GM18526 (cell line): ENCODE measurements around the gene CCDC186.

Experiments used
- POLR2A ChIP-seq: IDR thresholded peaks from 3 replicates; pipeline ENCODE4 v1.6.1; 2011; ENCODE audit not compliant: insufficient read length; ENCODE audit errors: extremely low read depth

CCDC186 gene

DNA sequence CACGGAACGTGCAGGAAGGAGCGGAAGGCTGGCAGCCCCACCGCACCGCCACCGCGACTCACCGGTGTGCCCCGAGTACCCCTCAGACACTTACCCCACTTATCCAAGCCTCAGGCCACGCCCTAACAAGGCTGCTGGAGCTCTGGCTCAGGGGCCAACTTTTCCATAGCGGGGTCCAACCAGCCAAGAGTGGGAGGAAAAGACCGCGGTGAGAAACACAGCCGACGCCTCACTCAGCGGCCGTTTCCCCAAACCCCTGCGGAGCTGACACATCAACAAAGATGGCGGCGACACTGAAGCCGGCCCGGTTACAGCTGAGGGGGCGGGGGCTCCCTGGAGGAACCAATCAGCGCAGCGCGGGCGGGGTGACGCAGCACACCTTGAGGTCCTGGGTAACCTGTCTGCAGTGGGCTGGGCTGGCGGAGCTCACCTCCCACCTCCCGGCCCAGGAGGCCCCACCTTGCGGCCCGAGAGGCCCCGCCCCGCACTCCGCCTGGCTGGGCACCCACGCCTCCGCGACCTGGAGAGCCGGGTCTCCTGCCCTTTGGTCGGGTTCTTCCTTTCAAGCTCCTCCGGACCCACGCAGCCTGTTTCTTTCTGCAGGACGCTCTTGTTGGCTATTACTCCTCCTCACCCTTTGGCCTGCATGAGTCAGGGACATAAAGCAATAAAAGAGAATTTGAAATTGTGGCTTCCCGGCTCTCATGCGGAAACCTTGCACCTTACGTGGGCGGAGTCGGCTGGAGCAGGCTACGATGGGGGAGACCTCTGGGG is at the start of gene CCDC186:
CCDC186 (minus strand) TSS at position 283 of the 774 bp plus-strand sequence. CDS start 10,935 bp downstream, outside the sequence.
- TF ChIP-seq POLR2A, result peak; percentile 74

DNA sequence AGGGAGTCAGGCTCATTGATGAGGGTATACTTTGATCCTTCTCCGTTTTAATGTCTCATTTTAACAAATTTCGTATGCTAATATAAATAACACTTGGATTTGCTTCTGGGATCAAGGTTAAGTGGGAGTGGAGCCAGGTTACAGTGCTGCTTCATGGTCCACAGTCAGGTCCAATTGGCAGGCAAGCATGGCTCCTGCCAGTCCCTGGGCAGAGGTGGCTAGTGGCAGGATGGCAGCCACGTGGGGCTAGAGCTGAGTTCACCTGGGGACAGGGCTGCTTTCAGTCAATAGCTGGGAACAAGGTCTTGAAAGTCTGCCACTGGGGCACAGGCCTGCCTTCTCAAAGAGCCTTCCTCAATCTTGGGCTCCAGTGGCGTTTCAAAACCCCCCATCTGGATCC is 49.1 kb upstream of the CCDC186 start:
- TF ChIP-seq POLR2A, result no peak

DNA sequence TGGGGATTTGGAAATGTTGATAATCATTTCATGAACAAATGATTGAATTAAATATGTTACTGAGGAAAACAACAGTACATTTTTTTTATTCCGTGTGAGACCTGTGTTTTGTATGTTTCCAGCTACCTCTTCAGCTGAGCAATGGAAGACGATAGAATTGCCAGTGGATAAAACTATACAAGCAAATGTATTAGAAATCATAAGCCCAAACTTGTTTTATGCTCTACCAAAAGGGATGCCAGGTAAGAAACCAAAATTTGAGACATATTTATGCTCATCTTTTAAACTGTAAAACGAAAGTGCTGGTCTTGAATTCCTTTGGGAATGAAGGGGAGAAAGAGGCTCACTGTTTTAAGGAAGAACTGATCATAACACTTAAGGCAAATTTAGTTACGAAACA is 47.2 kb upstream of the CCDC186 start:
- no peak for TF ChIP-seq POLR2A

DNA sequence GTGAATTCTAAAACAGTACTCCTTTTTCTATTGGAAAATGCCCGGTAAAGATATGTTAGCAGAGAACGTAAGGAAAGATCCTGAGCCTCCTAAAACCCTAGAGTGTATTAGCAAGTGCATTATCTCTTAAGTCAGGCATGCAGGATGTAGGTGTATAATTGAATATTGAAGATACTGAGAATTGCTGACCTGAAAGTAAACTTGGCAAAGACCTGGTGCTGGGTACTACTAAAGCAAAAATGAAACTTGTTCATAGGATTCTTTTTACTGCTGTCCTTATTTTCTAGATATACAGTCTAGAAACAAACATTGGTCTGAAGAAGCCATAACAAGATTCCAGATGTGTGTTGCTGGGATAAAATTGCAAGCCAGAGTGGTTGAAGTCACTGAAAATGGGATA is 46.3 kb upstream of the CCDC186 start:
- TF ChIP-seq POLR2A, result no peak

DNA sequence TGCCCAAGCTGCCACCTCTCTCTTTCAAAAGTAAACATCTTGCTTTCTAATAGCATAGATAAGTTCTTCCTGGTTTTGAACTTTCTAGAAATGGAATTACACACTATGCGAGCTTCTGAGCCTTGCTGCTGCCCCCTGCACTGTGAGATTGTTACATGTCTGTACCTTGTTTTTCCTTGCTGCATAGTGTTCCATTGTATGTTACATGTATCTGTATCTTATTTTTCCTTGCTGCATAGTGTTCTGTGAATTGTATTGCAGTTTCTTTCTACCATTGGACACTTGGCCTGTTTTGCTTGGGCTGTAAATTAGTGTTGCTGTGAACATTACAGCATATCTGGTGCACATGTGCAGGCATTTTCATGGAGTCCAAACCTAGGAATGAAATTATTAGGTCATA is 41.0 kb upstream of the CCDC186 start:
- no peak for TF ChIP-seq POLR2A

DNA sequence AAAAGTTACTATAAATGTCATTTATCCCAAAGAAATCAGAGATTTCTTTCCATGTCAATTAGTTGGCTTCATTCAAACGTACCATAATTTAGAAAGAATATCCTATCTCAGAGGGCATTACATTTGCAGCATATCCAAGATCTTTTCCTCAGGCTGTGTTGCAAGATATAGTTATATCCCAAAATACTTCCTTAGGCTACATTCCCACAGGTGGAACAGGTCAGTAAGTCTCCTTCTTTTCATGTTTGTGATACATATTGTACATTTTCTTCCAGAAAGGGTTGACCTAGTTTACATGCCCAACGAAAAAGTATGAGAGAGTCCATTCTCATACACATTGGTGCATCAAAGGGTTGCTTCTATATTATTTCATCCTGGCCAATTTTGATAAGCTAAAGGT is 38.1 kb upstream of the CCDC186 start:
- no peak for TF ChIP-seq POLR2A

DNA sequence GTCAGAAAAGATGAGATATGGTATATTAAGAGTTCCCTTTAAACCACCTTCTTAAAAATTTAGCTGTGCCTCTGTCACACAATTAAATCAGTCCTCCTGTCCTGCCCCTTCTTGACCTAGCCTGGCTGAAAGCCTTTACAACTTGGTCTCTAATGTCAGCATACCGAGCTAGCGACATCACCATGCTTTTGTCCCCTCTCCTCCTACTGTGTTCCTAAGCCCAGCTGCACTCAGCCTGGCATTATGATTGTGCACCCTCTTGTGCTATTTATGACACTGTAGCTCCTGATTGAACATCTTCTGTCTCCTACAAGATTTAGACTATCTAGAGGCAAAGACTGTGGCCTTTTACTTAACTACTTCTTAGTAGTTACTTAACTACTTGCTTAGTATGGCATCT is 34.3 kb upstream of the CCDC186 start:
- no peak for TF ChIP-seq POLR2A

DNA sequence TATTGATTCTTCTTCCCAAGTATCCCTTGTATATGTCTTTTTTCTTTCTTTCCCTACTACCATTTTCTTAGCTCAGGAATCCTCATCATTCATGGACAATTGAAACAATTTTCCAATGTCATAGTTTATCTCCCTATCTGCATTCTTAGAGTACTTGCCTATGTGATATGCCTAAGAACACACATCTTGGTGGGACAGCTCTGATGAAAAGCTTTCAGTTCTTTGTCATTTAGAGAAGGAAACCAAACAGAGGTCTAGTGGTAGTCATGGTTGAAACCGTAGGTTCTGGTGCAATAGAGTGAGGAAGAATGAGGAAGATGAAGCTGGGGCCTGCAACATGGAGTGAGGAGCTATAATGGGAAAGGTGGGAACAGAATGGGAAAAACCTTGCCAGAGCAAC is 33.3 kb upstream of the CCDC186 start:
- no peak for TF ChIP-seq POLR2A

DNA sequence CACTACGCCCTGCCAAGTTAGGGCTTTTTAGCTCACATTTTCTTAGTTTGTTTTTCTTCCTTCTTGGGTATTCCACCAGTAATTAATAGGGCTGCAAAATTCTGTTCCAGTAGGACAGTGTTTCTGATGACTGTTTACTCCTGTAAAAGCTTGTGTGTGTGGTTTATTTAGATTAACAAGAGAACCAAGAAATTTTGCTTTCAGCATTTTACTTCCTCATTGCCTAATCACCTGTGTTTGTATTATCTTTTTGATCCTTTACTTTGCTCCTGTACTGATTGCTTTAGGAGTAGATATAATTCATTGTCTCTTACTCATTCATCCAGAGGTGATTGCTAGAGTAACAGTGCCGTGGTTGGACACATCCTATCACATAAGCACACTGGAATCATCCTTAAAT is 32.9 kb upstream of the CCDC186 start:
- no peak for TF ChIP-seq POLR2A

DNA sequence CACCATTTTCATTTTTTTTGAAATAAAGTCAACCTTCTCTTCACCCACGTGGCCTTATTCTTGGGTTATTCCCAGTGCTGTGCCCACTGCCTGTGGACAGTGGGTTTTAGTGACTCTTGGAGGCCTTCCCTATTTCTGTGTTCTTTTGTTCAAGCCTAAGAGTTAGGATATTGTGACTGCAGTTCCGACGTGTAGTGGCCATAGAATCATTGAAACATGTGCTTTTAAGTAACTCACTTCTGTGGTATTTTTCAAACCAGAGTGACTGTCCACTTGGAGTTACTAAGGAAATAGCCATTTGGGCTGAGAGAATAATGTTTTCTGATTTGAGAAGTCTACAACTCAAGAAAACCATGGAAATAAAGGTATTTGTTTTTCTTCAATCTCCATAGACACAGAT is 28.8 kb upstream of the CCDC186 start:
- TF ChIP-seq POLR2A, result no peak

DNA sequence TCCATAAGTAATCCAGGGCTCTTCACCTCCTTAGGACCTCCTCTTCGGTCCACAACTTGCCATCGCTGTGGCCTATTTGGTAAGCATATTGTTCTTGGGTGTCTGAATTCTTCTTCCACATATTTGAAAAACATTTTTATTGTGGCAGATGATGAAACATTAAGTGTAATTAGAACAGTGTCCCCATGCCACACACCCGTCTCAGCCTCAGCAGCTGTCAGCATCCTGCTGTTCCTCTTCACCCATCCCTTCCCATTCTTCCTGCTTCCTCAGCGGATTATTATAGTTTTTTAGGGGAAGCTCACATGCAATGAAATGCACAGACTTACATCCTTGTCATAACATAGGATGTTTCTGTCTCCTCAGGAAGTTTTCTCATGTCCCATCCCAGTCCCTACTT is 25.2 kb upstream of the CCDC186 start:
- no peak for TF ChIP-seq POLR2A

DNA sequence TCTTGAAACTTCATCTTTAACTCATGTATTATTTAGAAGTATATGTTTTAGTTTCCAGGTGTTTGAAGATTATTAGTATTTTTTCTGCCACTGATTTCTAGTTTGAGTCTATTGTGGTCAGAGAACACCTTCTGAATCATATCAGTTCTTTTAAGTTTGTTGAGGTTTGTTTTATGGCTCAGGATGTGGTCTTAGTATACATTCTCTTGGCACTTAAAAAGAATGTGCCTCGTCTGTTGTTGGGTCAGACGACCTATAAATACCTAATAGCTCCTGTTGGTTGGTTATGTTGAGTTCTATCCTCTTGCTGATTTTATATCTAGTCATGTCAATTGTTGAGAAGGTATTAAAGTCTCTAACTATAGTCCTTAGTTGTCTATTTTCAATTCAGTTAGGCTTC is 21.1 kb upstream of the CCDC186 start:
- no peak for TF ChIP-seq POLR2A

DNA sequence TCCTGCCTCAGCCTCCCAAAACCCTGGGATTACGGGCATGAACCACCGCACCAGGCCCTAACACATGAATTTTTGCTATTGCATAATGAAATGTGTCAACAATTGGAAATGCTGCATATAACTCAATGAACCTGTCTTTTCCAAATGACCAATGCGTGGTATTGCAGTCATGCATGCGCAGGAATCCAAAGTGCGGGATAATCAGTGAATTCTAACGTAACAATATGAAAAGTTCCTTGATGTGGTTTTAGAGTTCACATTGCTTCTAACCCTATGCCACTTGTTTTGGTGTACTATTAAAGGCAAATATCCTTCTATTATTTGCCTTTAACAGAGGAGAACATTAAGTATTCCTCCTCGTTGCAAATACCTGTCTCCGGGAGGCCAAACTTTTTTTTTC is 15.7 kb upstream of the CCDC186 start:
- TF ChIP-seq POLR2A, result no peak

DNA sequence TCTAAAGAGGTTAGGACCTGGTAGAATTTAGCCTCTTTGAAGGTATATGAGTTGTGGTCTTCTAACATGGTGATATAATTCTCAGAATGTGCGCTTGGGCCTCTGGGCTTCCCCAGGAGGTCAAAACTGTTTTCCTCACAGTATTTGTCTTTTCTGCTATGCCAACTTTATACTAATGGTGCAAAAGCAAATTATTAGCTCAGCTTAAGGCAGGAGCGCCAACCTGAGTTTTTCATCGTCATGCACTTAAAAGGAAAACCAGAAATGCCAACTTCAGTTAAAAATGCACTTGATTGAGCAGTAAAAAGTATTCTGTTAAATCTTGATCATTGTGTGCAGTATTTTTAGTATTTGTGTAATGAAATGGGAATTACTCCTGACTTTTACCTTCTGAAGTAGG is 14.9 kb upstream of the CCDC186 start:
- no peak for TF ChIP-seq POLR2A

DNA sequence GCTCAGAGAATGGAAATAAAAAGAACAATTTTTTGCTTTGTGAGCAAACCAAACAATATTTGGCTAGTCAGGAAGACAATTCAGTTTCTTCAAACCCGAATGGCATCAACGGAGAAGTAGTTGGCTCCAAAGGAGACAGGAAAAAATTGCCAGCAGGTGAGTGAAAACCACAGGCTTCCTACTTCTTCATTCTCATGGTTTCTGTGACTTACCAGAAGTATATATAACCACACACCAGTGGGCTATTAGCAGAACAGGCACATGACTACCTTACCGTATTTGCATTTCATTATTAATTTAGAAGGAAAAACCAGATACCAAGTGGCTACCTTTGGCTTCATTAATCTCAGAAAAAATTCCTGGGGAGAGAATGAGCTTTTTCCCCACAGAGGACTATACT is 14.0 kb upstream of the CCDC186 start:
- TF ChIP-seq POLR2A, result no peak

DNA sequence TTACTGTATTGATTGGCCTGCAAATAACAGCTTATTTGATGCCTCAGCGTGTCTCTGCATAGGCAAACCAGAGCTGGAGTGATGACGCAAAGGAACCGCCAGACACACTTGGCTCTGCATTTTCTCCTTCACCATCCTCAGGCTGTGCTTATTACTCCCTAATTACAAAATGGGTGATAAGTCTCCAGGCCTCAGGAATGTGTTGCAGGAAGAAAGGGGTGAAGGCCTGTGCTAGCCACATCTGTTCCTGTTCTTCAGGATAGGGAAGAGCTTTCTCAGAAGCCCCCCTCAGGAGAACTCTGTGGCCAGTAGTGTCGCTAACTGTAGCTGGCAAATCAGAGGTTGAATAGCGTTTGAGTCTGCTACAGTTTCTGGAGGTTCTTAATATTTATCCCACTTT is 10.3 kb upstream of the CCDC186 start:
- no peak for TF ChIP-seq POLR2A

DNA sequence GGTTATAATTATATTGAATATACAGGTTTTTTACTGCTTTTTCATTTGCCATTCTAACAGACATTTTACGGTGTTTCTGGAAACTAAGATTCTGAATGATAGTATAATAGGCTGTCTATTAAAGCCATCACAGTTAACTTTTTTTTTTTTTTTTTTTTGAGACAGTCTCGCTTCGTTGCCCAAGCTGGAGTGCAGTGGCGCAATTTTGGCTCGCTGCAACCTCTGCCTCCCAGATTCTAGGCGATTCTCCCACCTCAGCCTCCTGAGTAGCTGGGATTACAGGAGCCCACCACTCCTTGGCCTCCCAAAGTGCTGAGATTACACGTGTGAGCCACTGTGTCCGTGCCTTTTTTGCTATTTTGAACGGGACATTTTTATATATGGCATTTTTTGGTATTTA is 9.6 kb upstream of the CCDC186 start:
- TF ChIP-seq POLR2A, result no peak
